Small intestine (tissue), 7 donors: ENCODE results near the gene SENP6. TPM values are rescaled to one million over a fixed set of nuclear protein-coding genes. Genes with fewer than 3 reads are reported as not detected.

Source experiments
- DNase-seq, 2 donors: peaks; one replicate each; pipeline versions ENCODE4 v3.0.0 to v3.0.0-alpha.2; 2013
- FAIRE-seq: peaks from 2 replicates; lab custom pipeline; 2012; peaks lifted over from hg19 to GRCh38; lab: Jason Lieb, UNC
- H3K27ac ChIP-seq, 3 donors: one replicate each; pipeline ENCODE4 v1.5.1; 2013; ENCODE audit warnings: low read length in 2 of 3, mild to moderate bottlenecking in 2 of 3, control low read depth in 1 of 3, inconsistent platforms in 1 of 3, low read depth in 1 of 3, moderate library complexity in 1 of 3
- H3K27me3 ChIP-seq, 3 donors: one replicate each; pipeline ENCODE4 v1.6.1; 2013; ENCODE audit warnings: low read length in 3 of 3, inconsistent platforms in 1 of 3; ENCODE audit not compliant: control insufficient read depth in 3 of 3, insufficient read depth in 3 of 3
- H3K36me3 ChIP-seq, 3 donors: one replicate each; pipeline ENCODE4 v1.6.1; 2013; ENCODE audit warnings: low read length in 3 of 3, inconsistent platforms in 1 of 3, low read depth in 1 of 3, mild to moderate bottlenecking in 1 of 3, moderate library complexity in 1 of 3; ENCODE audit not compliant: control insufficient read depth in 3 of 3, insufficient read depth in 2 of 3
- H3K4me1 ChIP-seq, 3 donors: one replicate each; pipeline ENCODE4 v1.6.1; 2013; ENCODE audit warnings: low read length in 2 of 3, inconsistent platforms in 1 of 3, low read depth in 1 of 3, mild to moderate bottlenecking in 1 of 3, moderate library complexity in 1 of 3; ENCODE audit not compliant: control insufficient read depth in 3 of 3, insufficient read depth in 2 of 3
- H3K4me3 ChIP-seq, 3 donors: one replicate each; pipeline ENCODE4 v1.5.1; 2013; ENCODE audit warnings: low read length in 3 of 3, control low read depth in 1 of 3, inconsistent platforms in 1 of 3, low read depth in 1 of 3, mild to moderate bottlenecking in 1 of 3, moderate library complexity in 1 of 3
- H3K9me3 ChIP-seq, 2 donors: one replicate each; pipeline ENCODE4 v1.6.1; 2013; ENCODE audit warnings: low read depth in 1 of 2, low read length in 1 of 2; ENCODE audit not compliant: control insufficient read depth in 2 of 2, insufficient read depth in 1 of 2
- WGBS, 3 donors: extraction: QIAGEN DNeasy Blood & Tissue Kit; methylation state at CpG; one replicate each; pipeline ENCODE4 v1.1.7; 2013; 5-methylcytosine and 5-hydroxymethylcytosine counted together
- polyA plus RNA-seq, 4 donors: library from polyadenylated mRNA; stranded (reverse) in 3 of 4; unstranded in 1 of 4; fragments of 200-250 nt in 3 of 4; fragments of 120-200 nt in 1 of 4; gene quantifications; one replicate each; pipeline versions ENCODE4 v1.2.1 to v1.2.3, GENCODE V29; 2013
- donor health status: healthy with polysubstance abuse.
- donor health status: control.
- donor health status: control.
- donor health status: Bipolar disorder and iron deficiency.
- donor health status: healthy.

SENP6 gene
- polyA plus RNA-seq, 4 donors, result 25.3 to 87.2 (median 27.4) TPM

DNA sequence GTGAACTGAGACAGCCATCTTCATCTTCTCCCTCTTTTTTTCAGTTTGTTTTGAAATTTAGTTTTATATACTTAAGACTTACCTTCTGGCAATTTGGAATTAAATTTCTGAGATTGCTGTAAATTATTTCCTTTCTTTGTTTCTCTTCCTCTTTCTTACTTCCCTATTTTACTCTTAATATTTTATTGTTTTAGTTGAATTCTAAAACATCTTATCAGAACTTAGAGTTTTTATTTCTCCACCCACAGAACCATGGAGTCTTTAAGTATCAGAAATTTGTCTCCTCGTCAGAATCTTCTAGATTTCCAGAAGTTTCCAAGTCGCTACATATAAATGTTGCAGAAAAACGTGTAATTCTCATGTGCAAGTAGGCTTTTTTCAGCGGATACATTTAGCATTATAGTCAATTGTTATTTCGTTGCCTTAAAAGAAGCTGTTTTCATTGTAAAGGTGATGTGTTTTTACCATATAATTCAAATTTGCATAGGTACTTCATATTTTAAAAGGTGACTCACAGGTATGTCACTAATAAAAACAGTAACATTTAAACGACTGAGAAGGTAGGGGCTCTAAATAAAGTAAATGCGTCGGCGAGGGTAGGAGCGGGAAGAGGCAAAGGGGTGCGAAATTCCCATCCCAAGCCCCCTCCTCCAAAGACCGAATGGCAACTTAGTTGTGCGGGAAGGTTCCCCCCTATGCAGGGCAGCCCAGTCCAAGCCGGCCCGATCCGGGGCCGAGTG is 146.5 kb downstream of the SENP6 start:
- DNase-seq (no peak), FAIRE-seq (no peak)
- Histone ChIP-seq H3K9me3 (no peaks in the 10 kb centered on the region), H3K27me3 (no peaks in the 10 kb centered on the region), H3K4me1 (peaks cover 0 to 13% (median 6%) of the 10 kb centered on the region in 3 donors), H3K36me3 (no peaks in the 10 kb centered on the region), H3K4me3 (peak overlapping the region; percentile 66 to 99 (median 78)), H3K27ac (peak overlapping the region; percentile 88 to 97 (median 88))
- WGBS, 3 donors, result 11 to 15% (median 11%) methylated on average over 16 to 17 of the region's 17 CpGs

DNA sequence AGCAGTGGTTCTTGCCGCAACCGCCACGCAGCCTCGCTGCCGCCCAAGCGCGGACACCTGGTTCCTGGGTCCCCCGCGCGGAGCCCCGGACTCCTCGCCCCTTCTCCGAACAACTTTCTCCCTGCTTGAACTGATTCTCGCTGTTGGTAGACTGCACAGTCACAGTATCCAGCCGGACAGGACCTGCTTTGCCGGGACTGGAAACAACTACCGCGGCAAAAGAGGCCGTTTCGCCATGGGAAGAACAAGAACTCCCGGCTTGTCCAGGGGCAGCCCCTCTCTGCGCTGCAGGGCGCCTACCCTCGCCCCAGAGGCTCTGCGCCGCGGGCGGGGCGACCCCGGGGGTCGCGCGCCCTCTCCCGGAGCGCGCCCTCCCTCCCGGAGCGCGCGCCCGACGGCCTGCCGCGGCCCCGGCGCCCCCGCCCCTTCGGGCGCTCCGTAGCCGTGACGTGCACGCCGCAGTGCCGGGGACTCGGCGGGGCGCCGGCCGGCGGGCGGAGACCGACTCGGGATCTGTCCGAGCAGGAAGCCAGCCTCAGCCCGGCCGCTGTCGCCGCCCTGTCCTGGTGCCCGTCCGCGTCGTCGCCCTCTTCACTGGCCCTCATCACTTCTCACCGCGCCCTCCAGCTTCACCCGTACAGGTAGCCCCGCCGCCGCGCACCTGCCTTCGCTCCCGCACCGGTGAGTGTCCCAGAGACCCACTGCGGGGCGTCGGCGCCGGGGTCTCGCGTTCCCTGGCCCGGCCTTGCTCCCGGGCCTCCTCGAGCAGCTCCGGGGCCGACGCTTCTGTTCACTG is 147.3 kb downstream of the SENP6 start, which contains the start of gene MYO6:
TSS of gene MYO6 (plus strand) at position 497 of the 796 bp plus-strand sequence. CDS start 68,309 bp downstream, outside the sequence.
- Histone ChIP-seq H3K27me3 (no peaks in the 10 kb centered on the region), H3K9me3 (no peaks in the 10 kb centered on the region), H3K4me3 (peak within 1 kb of the TSS; percentile 66 to 99 (median 78)), H3K36me3 (peaks cover 0 to 3% (median 0%) of the 10 kb centered on the region in 3 donors), H3K27ac (peak within 1 kb of the TSS; percentile 91 to 97 (median 97)), H3K4me1 (peaks cover 0 to 13% (median 6%) of the 10 kb centered on the region in 3 donors)
- peak; percentile 75 to 90 for DNase-seq
- FAIRE-seq, result no peak
- 0 to 1% (median 1%) methylated on average over 88 to 97 of the region's 97 CpGs for WGBS, 3 donors

DNA sequence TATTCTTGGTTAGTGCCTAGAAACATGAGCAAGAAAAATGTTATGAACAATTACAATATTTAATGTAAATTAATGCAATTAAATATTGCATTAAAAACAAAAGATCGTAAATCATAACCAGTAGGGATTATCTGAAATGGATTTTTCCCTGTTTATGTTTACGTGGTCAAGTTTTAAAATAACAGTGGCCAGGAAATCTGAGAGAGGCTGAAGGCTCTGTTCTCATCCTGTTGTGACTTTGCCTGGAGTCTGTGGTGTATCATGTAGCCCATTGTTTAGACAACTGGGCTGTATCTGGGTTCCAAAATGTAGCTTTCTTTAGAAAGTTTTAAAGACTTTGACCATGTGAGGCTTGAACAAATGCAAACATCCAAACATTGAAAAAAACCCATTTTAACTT is 149.8 kb downstream of the SENP6 start:
- peaks cover 0 to 13% (median 2%) of the 10 kb centered on the region in 3 donors for H3K4me1 ChIP-seq
- H3K9me3 ChIP-seq, result no peaks in the 10 kb centered on the region
- H3K27me3 ChIP-seq, result no peaks in the 10 kb centered on the region
- 29 to 50% (median 47%) methylated on average over 2 of the region's 2 CpGs for WGBS, 3 donors
- FAIRE-seq (no peak), DNase-seq (no peak)
- H3K27ac ChIP-seq, result peak overlapping the region in 1 of 3 donors; percentile 97
- H3K36me3 ChIP-seq, result peaks cover 0 to 6% (median 0%) of the 10 kb centered on the region in 3 donors
- peak overlapping the region in 1 of 3 donors; percentile 21 for H3K4me3 ChIP-seq

DNA sequence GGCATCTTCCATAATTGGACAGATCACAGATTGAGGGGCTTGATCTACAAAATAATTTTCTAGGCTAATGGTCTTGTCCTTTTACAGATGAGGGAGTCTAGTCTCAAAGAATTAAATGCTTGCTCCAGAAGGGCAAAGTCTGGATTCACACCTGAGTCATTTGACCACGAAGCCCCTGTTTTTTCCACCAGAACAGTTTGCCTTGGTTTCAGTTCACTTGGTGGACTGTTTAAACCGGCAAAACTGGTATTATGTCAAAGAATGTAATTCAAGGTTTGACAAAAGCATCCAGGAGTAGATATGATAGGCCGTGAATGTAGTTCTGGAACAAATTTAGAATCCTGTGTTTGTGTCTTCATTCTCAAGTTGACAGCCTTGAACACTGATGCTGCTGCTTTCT is 150.7 kb downstream of the SENP6 start:
- no peaks in the 10 kb centered on the region for H3K27me3 ChIP-seq
- H3K9me3 ChIP-seq, result no peaks in the 10 kb centered on the region
- H3K4me3 ChIP-seq, result no peak overlapping the region
- DNase-seq (peak; percentile 36 to 75), FAIRE-seq (no peak)
- H3K36me3 ChIP-seq, result peaks cover 0 to 6% (median 0%) of the 10 kb centered on the region in 3 donors
- peak overlapping the region in 1 of 3 donors; percentile 97 for H3K27ac ChIP-seq
- 21 to 53% (median 22%) methylated on average over 3 of the region's 3 CpGs for WGBS, 3 donors
- H3K4me1 ChIP-seq, result peaks cover 0 to 13% (median 0%) of the 10 kb centered on the region in 3 donors

DNA sequence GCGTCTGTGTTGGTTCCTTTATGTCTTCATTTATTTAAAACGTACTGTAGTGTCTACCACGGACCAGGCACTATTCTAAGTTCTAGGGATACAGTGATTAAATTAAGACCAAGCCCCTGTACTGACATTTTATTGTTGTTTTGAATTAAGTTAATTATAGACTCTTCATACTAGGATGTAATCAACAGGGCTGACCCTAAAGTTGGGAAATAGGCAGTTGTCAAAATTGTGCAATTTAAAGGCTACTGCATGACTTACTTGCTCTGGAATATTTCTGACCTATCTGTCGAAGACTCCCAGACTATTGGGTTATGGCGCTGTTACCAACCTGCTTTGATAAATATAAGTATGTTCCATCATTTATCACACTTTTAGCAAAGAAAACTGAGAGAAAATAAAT is 154.0 kb downstream of the SENP6 start:
- Histone ChIP-seq H3K36me3 (peaks cover 0 to 6% (median 0%) of the 10 kb centered on the region in 3 donors), H3K27ac (no peak overlapping the region), H3K27me3 (no peaks in the 10 kb centered on the region), H3K4me1 (peaks cover 0 to 3% (median 0%) of the 10 kb centered on the region in 3 donors), H3K4me3 (no peak overlapping the region), H3K9me3 (no peaks in the 10 kb centered on the region)
- WGBS, 3 donors, result 86 to 96% (median 92%) methylated on average over 5 of the region's 5 CpGs
- no peak for DNase-seq
- FAIRE-seq, result no peak

DNA sequence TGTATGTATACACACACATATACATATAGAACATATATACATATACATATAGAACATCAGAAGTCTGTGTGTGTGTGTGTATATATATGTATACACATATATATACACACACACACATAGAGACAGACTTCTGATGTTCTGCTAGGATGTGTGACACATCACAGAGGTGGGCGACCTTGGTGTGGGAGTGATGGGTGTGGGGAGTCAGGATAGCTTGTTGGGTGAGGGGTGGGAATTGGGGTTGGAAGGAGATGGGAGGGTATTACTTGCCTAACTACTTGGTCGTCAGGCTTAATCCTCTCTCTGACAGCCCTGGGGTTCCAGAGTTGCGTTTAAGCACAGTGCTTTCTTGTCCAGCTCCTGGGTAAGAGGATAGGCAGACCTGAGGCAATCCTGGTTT is 155.6 kb downstream of the SENP6 start:
- Histone ChIP-seq H3K36me3 (peaks cover 0 to 6% (median 0%) of the 10 kb centered on the region in 3 donors), H3K4me3 (no peak overlapping the region), H3K27me3 (no peaks in the 10 kb centered on the region), H3K4me1 (peaks cover 0 to 6% (median 1%) of the 10 kb centered on the region in 3 donors), H3K27ac (no peak overlapping the region), H3K9me3 (no peaks in the 10 kb centered on the region)
- FAIRE-seq (no peak), DNase-seq (no peak)
- WGBS, 3 donors, result 86 to 92% (median 92%) methylated on average over 3 of the region's 3 CpGs

DNA sequence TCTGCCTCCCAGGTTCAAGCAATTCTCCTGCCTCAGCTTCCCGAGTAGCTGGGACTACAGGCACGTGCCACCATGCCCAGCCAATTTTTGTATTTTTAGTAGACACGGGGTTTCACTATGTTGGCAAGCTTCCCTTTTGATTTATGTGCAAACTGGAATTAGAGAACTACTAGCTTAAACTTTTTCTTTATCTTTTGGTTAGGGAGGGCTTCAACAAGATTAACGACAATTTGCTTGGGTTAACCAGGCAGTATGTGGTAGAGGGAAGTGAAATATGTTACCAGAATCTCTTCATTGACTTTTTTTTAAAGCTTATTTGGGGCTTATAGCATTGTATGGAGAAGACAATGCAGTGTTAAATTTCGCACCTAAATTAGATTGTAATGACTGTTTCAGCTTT is 156.4 kb downstream of the SENP6 start:
- Histone ChIP-seq H3K4me1 (peaks cover 0 to 10% (median 4%) of the 10 kb centered on the region in 3 donors), H3K27me3 (no peaks in the 10 kb centered on the region), H3K4me3 (no peak overlapping the region), H3K36me3 (peaks cover 0 to 6% (median 0%) of the 10 kb centered on the region in 3 donors), H3K27ac (no peak overlapping the region), H3K9me3 (no peaks in the 10 kb centered on the region)
- DNase-seq (no peak), FAIRE-seq (no peak)
- 74 to 81% (median 75%) methylated on average over 5 of the region's 5 CpGs for WGBS, 3 donors

DNA sequence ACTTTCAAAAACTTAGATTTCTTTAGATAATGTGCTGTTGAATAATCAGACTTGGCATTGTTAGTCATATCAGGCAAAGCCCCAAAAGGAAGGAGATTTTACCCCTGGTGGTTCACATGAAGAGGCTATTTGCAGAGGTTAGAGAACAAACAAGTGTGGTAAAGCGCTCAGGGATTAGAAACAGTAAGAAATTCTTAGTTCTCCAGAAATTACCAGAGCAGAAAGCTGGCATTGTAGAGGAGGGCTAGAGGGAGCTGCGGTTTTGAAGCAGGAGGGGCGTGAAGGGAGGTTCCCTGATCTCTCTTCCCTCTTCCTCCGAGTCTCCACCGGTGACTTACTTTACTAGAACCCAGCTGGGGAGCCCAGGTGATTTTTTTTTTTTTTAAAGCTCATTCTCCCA is 157.5 kb downstream of the SENP6 start:
- DNase-seq (no peak), FAIRE-seq (no peak)
- Histone ChIP-seq H3K27me3 (no peaks in the 10 kb centered on the region), H3K4me1 (peaks cover 0 to 10% (median 4%) of the 10 kb centered on the region in 3 donors), H3K4me3 (no peak overlapping the region), H3K27ac (no peak overlapping the region), H3K36me3 (peaks cover 0 to 7% (median 0%) of the 10 kb centered on the region in 3 donors), H3K9me3 (no peaks in the 10 kb centered on the region)
- WGBS, 3 donors, result 70 to 73% (median 71%) methylated on average over 5 of the region's 5 CpGs
